GM12892 (cell line): ENCODE data around the gene BCLAF1.

ENCODE experiments used
- POLR2A ChIP-seq: IDR thresholded peaks from 2 replicates; pipeline ENCODE4 v1.6.1; 2011; ENCODE audit warnings: low read depth, low read length, control low read depth
- POLR2AphosphoS5 ChIP-seq: IDR thresholded peaks from 2 replicates; pipeline ENCODE4 v1.6.1; 2011; ENCODE audit warnings: low read depth, low read length, control low read depth
- TAF1 ChIP-seq: IDR thresholded peaks from 2 replicates; pipeline ENCODE4 v1.6.1; 2011; ENCODE audit warnings: low read depth, mild to moderate bottlenecking, control low read depth, low read length, borderline replicate concordance

DNA sequence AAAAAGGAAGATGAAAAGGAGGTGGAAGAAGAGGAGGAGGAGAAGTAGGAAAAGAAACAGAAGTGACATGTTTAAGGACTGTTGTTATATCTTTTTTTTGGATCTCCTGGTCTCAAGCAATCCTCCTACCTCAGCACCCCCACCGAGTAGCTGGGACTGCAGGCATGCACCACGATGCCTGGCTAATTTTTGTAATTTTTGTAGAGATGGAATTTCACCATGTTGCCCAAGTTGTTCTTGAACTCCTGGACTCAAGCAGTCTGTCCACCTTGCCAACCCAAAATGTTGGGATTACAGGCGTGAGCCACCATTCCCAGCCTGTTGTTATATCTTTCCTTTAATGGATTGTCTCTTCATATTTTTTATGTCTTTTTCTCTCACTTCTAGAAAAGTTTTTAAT lies 19.5 kb upstream of the BCLAF1 start:
- TF ChIP-seq TAF1 (no peak), POLR2A (no peak), POLR2AphosphoS5 (no peak)
